Kidney tubule cell (primary cell): ENCODE results near the gene PIK3R1.
A peak's percentile ranks its signal among the peaks of the same experiment; 100 is the strongest.

Experiments
- DNase-seq: peaks from one replicate; pipeline ENCODE4 v3.0.0-alpha.2; 2018; ENCODE audit warnings: low spot score

The PIK3R1 gene

GRCh38 chr5:68271124-68271523, 55.6 kb downstream of the PIK3R1 start:
- no peak for DNase-seq

DNA sequence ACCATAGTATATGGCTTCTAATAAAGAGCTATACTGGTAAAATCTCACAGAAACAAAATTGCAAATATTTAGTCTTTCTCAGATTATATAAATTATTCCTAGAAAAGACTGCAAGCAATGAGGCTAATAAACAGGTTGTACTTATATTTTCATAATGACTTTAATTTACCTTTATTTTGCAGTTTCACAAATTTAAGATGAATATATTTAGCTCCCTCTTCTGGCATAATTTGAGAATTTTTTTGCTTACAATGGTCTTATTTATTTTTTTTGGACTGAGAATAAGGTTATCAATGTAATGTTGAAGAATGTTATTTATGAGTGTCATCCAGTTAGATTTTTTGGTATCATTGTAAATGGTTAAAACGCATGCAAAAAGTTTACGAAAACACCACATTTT, 56.7 kb downstream of the PIK3R1 start:
- DNase-seq: no peak

GRCh38 chr5:68273717-68274409, 58.3 kb downstream of the PIK3R1 start:
- DNase-seq: no peak

DNA sequence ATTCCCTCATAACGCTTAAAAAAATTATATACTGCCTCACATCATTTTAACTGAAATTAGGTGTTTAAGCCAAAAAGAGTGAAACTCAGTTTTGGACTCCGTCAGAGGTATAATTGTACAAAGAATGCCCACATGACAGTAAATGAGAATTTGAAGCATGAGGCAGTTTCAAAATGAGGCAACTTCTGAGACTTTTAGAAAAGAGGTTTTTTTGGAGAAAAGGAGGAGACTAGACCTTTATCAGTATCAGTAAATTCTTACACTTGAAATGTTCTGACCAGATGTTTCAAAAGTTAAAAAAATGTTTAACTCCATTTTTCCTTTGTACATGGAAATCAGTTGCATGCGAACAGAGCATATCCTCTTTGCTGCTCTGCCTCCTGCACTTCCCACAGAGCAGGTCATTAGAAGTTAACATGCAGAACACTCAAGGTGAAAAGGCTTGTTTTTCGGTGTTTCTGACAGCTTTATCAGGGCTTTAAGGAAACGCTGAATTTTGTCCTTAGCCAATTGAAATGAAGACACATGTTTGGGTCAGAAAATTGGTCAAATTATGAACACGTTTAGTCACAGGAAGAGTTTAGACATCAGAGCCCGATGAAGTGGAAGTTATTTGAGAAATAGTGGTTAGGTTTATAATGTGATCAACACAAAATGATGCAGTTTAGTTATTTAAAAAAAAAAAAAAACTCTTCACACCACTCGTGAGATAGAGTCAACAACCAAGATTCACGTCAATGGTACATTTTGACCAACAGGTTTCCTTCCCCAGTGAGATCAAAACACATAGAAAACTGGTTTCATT, 59.5 kb downstream of the PIK3R1 start:
- no peak for DNase-seq

GRCh38 chr5:68276740-68277139, 61.2 kb downstream of the PIK3R1 start:
- no peak for DNase-seq

- peak; percentile 90 for DNase-seq
Measured at GRCh38 chr5:68277431-68277830, 61.9 kb downstream of the PIK3R1 start.

DNA sequence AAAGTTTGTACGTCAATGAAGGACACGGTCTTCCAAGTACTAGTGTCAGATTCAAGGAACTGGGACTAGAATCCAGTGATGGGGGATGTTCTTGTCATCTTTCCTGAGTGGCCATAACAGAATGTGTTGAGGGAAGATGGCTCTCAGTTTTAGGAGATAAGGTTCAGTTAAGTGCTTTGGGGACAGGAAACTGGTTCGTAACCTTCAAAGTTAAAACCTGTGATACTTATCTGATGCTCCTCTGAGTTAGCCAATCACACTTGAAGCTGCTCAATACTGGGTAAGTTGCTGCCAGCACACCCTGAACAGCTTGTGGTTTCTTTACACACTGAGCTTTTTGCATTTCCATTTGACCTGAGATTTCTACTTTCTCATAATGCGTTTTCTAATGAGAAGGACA, 64.4 kb downstream of the PIK3R1 start:
- DNase-seq: no peak

DNA sequence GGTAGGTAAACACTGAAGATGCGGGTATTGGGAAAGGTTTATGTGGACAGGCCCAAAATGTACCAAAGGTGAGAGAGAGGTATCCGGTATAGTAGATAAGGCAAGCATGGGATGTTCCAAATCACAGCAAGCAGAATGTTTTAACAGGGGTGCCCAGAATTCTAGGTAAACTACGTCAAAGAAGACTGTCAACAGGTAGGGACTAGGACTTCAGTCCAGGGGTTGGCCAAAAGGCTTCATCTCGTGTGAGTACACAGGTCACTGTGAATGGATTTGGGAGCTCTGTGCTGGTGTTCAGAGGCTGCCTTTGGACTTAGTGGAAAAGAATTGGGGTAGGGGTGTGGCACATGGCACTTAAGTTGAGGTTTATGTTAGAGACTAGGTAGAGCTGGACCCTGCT, 66.4 kb downstream of the PIK3R1 start:
- DNase-seq: no peak

GRCh38 chr5:68283766-68284165, 68.2 kb downstream of the PIK3R1 start:
- no peak for DNase-seq

GRCh38 chr5:68285075-68285840, 69.7 kb downstream of the PIK3R1 start:
- DNase-seq: peak; percentile 74

- DNase-seq: peak; percentile 67
Measured at GRCh38 chr5:68285851-68286611, 70.5 kb downstream of the PIK3R1 start.

GRCh38 chr5:68286612-68286912, 71.0 kb downstream of the PIK3R1 start:
- DNase-seq: no peak

DNA sequence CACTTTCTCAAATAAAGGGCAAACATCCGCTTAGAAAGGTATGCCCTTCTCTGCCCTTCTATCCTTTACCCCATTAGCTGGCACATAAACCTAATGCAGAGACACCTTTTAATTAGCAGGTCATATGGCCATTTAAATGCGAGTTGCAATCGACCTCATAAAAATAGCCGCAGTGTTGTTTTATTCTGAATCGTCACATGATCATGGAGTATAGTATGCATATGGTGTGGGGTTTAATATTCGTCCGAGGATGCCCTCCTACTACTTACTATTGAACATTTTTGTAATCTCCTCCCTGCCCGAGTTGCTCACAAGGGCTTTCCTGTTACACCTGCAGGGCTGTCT, 72.0 kb downstream of the PIK3R1 start:
- DNase-seq: no peak

- DNase-seq: peak; percentile 83
Measured at GRCh38 chr5:68287976-68288706, 72.6 kb downstream of the PIK3R1 start.

GRCh38 chr5:68288707-68289134, 73.2 kb downstream of the PIK3R1 start:
- no peak for DNase-seq

DNA sequence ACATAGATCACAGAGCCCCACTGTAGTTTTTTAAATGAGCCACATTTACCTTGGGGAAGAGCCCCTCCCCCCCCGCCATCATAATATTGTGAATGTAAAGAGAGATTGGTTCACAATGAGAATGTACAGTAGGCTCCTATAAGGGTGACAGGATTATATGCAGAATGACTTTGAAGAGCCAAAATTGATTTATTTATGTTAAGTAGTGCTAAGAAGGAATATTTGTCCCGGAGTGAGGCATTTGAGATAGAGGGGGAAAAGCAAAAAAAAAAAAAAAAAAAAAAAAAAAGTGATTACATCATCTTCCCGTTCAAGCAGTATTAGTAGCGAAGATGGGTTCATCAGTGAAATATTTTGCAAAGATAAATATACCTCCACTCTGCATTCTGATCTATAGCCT, 73.9 kb downstream of the PIK3R1 start:
- DNase-seq: no peak

- DNase-seq: peak; percentile 55
Measured at GRCh38 chr5:68290260-68290674, 74.7 kb downstream of the PIK3R1 start.

DNA sequence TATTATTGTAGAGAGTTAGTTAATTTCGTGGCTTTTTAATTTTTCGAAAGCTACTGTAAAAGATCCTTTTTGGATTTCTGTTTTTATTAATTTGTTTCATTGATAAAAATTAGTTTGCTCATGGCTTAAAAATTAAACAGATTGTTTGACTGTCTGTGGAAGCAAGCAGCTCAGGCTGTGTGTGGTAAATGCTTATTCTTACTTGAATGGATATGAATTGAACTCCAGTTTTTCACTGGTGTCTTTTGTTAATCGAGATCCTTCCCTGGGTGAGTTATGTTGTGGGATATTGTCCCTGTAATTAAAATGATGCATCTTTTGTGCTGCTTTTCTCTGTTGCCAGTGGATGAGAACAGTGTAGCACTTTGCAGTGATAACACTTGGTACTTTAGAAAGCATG, 75.3 kb downstream of the PIK3R1 start:
- DNase-seq: no peak

GRCh38 chr5:68292316-68292715, 76.8 kb downstream of the PIK3R1 start:
- DNase-seq: no peak

DNA sequence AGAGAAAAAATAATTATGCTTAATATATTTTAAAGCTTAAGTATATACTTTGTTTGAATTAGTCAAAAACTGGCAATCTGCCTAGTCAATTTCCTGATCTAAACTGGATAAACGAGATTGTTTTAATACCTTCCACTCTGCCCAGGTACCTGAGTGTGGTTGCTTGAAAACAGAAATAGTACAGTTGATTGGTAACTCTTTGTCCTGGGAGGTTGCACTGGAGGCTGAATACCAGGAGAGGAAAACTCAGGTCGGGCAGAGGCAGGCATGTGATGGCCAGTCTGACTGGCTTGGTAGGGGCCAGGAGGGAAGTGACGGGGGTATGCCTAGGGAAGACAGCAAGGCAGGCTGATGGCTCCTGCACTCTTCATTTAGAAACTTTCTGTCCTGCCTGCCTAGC, 80.2 kb downstream of the PIK3R1 start:
- no peak for DNase-seq

GRCh38 chr5:68296895-68297294, 81.3 kb downstream of the PIK3R1 start:
- no peak for DNase-seq

DNA sequence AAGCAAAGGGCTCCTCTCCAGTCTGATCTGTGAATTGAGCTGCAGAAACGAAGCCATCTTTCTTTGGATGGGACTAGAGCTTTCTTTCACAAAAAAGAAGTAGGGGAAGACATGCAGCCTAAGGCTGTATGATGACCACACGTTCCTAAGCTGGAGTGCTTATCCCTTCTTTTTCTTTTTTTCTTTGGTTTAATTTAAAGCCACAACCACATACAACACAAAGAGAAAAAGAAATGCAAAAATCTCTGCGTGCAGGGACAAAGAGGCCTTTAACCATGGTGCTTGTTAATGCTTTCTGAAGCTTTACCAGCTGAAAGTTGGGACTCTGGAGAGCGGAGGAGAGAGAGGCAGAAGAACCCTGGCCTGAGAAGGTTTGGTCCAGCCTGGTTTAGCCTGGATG, 82.1 kb downstream of the PIK3R1 start:
- DNase-seq: no peak
